CD8-positive, alpha-beta memory T cell (primary cell): ENCODE measurements around the gene DIDO1. TPM values are rescaled to one million over a fixed set of nuclear protein-coding genes. Genes with fewer than 3 reads are reported as not detected.
A peak's percentile ranks its signal among the peaks of the same experiment; 100 is the strongest.

Experiments used
- CTCF ChIA-PET: fragments of 350-600 bp; sonication (Branson Sonifier 250); formaldehyde crosslinking; loops from one replicate; lab custom pipeline; 2021; ENCODE audit warnings: antibody characterized with exemption; lab: Charles Lee
- POLR2A ChIA-PET: fragments of 350-600 bp; sonication (Branson Sonifier 250); formaldehyde crosslinking; loops from one replicate; lab custom pipeline; 2021; ENCODE audit warnings: antibody characterized with exemption; lab: Charles Lee
- DNase-seq, 5 donors: peaks; one replicate each; pipeline versions ENCODE4 v3.0.0 to v3.0.0-alpha.2; 2020 to 2022; ENCODE audit warnings: mixed read lengths in 1 of 5
- H3K27ac ChIP-seq: one replicate; pipeline ENCODE4 v1.7.0; 2013; ENCODE audit warnings: low read depth, mild to moderate bottlenecking, low read length, moderate library complexity
- H3K27me3 ChIP-seq: 2 replicates; pipeline ENCODE4 v1.7.0; 2013; ENCODE audit warnings: low read length, mild to moderate bottlenecking; ENCODE audit not compliant: insufficient read depth, poor library complexity, severe bottlenecking
- H3K36me3 ChIP-seq: 2 replicates; pipeline ENCODE4 v1.7.0; 2013; ENCODE audit warnings: mild to moderate bottlenecking, low read length, moderate library complexity; ENCODE audit not compliant: insufficient read depth
- H3K4me1 ChIP-seq: 2 replicates; pipeline ENCODE4 v1.7.0; 2013; ENCODE audit warnings: mild to moderate bottlenecking, low read length, moderate library complexity; ENCODE audit not compliant: insufficient read depth
- H3K4me3 ChIP-seq: 2 replicates; pipeline ENCODE4 v1.7.0; 2013; ENCODE audit warnings: mild to moderate bottlenecking, low read length
- H3K9me3 ChIP-seq: 2 replicates; pipeline ENCODE4 v1.7.0; 2013; ENCODE audit warnings: mild to moderate bottlenecking, low read length
- H3K27ac Mint-ChIP-seq, 8 donors: one replicate each; pipeline ENCODE4 v1.8.0; 2020 to 2021; ENCODE audit warnings: mixed read lengths in 8 of 8, mild to moderate bottlenecking in 6 of 8, inconsistent platforms in 3 of 8, moderate library complexity in 3 of 8
- H3K27me3 Mint-ChIP-seq, 2 donors: one replicate each; pipeline ENCODE4 v1.8.0; 2020 to 2021; ENCODE audit warnings: mixed read lengths in 2 of 2, mild to moderate bottlenecking in 1 of 2, moderate library complexity in 1 of 2
- H3K36me3 Mint-ChIP-seq, 3 donors: one replicate each; pipeline ENCODE4 v1.8.0; 2020 to 2021; ENCODE audit warnings: mixed read lengths in 3 of 3, inconsistent platforms in 1 of 3, mild to moderate bottlenecking in 1 of 3
- H3K4me1 Mint-ChIP-seq, 3 donors: one replicate each; pipeline ENCODE4 v1.8.0; 2020 to 2021; ENCODE audit warnings: mixed read lengths in 3 of 3, inconsistent platforms in 1 of 3, mild to moderate bottlenecking in 1 of 3
- H3K4me3 Mint-ChIP-seq, 7 donors: one replicate each; pipeline ENCODE4 v1.8.0; 2020 to 2021; ENCODE audit warnings: mixed read lengths in 7 of 7, mild to moderate bottlenecking in 6 of 7, moderate library complexity in 4 of 7, inconsistent platforms in 2 of 7
- H3K9me3 Mint-ChIP-seq, 5 donors: one replicate each; pipeline ENCODE4 v1.8.0; 2020 to 2022; ENCODE audit warnings: mixed read lengths in 5 of 5, mild to moderate bottlenecking in 3 of 5, moderate library complexity in 2 of 5, inconsistent platforms in 1 of 5
- polyA plus RNA-seq: library from polyadenylated mRNA; unstranded; fragments of 300-500 nt; fragmentation: Illumina TruSeq; gene quantifications from one replicate; pipeline ENCODE4 v1.2.3, GENCODE V29; 2021
- total RNA-seq, 2 experiments: library from RNA; stranded (reverse); gene quantifications; one replicate each; pipeline ENCODE4 v1.2.3, GENCODE V29; 2021

DIDO1 gene
- total and polyA plus RNA-seq, 3 experiments from 2014 or later, result 39.0 to 57.3 (median 55.3) TPM

DNA sequence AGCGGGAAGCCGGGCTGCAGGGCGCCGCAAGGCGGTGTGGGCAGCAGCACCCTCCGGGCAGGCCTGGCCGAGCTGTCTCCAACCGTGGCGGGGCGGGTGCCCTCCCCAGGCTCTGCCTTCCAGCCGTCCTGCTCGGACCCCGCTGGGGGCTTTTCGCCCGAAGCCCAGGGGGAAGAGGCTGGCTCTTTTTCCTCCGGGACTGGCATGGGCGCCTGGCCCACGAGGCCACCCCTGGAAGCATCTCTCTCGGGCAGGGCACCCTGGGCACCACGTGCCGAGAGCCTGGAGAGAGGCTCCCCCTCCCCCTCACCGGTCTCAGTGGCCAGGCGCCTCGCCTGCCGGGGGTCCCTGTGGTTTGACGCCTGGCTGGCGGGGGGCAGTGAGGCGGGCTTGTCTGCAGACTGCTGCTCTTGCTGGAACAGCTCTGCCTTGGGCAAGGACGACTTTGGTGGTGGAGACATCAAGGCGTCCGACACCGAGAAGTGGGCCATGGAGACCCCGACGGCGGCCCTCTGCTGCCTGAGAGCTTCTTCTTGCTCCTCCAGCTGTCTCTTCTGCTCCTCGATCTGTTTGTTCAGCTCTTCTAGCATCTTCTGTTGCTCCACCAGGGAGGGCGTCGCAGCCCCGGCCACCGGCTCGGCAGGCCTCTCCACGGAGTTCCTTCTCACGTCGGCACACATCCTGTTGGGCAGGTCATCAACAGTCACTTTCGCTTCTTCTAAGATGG lies 45.2 kb downstream of the DIDO1 start:
- peaks cover under 1% of the 10 kb centered on the region for H3K36me3 ChIP-seq
- H3K4me3 ChIP-seq, result no peak overlapping the region
- no peak for DNase-seq
- peaks cover 0 to 6% (median under 1%) of the 10 kb centered on the region in 3 donors for H3K4me1 Mint-ChIP-seq
- H3K4me3 Mint-ChIP-seq, result no peak overlapping the region
- no peak overlapping the region for H3K27ac ChIP-seq
- POLR2A ChIA-PET, result no interaction called here
- H3K27ac Mint-ChIP-seq, result no peak overlapping the region
- H3K27me3 ChIP-seq, result no peaks in the 10 kb centered on the region
- H3K27me3 Mint-ChIP-seq, result peaks cover 0 to 2% of the 10 kb centered on the region in 2 donors
- no peaks in the 10 kb centered on the region for H3K4me1 ChIP-seq
- H3K9me3 Mint-ChIP-seq, result no peaks in the 10 kb centered on the region
- CTCF ChIA-PET, result no interaction called here
- peaks cover 0 to 24% (median 3%) of the 10 kb centered on the region in 3 donors for H3K36me3 Mint-ChIP-seq
- H3K9me3 ChIP-seq, result no peaks in the 10 kb centered on the region

DNA sequence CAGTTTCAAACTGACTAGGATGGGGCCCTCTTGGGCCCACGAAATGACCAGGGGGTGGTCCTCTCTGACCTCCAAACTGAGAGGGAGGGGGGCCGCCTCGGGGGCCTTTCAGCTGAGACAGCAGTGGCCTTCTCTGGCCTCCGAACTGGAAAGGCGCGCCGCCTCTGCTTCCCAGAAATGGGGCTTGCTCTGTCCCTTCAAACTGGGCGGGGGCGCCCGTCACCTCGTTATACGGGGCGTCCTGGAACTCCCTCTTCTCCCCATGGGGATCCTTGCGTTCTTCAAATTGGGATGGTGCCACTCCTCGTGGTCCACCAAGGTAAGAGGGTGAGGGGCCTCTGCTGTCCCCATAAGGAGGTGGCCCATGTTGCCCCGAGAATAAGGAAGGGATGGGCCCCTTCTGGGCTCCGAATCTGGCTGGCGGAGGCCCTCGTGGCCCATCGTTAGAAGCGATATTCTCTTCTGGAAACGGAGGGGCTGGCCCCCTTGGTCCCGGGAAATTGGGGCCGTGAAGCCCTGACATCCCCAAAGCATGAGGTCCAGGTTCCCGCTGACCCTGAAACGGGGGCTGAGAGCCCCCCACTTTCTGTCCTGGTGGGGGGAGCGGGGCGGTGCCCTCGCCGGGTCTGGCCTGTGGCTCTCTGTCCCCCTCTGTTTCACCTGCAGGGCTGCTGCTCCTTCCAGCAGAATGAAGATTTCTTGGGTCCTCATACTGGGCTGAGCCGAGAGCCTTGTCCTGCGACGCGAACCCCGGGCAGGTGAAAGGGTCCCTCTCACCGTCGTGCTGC lies 46.0 kb downstream of the DIDO1 start:
- H3K36me3 Mint-ChIP-seq, result peaks cover 0 to 22% (median 3%) of the 10 kb centered on the region in 3 donors
- H3K27me3 Mint-ChIP-seq, result peaks cover 0 to 2% of the 10 kb centered on the region in 2 donors
- H3K9me3 ChIP-seq, result no peaks in the 10 kb centered on the region
- H3K9me3 Mint-ChIP-seq, result no peaks in the 10 kb centered on the region
- CTCF ChIA-PET, result no interaction called here
- DNase-seq, result no peak
- H3K36me3 ChIP-seq, result no peaks in the 10 kb centered on the region
- H3K4me1 ChIP-seq, result no peaks in the 10 kb centered on the region
- POLR2A ChIA-PET, result no interaction called here
- H3K4me3 Mint-ChIP-seq, result no peak overlapping the region
- H3K27ac ChIP-seq, result no peak overlapping the region
- peaks cover 0 to 10% (median 6%) of the 10 kb centered on the region in 3 donors for H3K4me1 Mint-ChIP-seq
- no peak overlapping the region for H3K27ac Mint-ChIP-seq
- no peak overlapping the region for H3K4me3 ChIP-seq
- no peaks in the 10 kb centered on the region for H3K27me3 ChIP-seq

DNA sequence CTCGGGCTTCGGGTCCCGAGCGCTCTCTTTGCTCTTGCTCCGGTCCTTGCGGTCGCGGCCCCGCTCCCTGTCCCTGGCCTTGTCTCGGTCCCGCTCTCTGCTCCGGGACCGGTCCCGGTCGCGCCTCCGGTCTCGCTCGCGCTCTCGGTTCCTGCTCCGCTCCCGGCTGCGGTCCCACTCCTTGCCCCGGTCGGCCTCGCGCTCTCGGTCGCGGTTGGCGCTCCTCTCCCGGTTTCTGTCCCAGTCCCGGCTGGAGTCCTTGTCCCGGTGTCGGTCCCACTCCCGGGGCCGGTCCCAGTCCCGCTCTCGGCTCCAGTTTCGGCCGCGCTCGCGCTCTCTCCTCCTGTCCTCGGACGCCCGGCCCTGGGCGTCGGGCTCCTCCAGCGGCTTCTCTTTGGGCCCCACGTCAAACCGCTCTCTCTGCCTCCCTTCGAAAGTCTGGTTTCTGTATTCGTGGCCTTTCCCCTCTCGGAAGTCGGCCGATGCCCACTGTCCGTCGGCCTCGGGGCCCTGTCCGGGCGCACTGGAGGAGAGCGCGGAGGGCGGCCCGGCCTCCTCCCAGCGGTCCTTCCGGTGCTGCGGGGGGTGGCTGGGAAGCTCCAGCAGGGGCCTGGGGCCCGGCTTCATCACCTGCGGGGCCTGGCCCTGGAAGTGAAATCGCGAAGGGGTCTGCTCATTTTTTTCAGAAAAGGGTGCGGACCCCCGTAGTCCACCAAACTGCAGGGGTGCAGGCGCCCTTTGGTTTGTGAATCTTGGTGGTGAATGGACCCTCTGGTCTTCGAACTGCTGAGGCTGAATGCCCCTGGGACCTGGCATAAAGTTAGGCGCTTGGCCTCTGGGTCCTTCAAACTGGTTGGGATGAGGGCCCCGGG lies 46.8 kb downstream of the DIDO1 start:
- no peaks in the 10 kb centered on the region for H3K27me3 ChIP-seq
- no peaks in the 10 kb centered on the region for H3K9me3 ChIP-seq
- CTCF ChIA-PET, result no interaction called here
- no peaks in the 10 kb centered on the region for H3K4me1 ChIP-seq
- no peak overlapping the region for H3K4me3 ChIP-seq
- no peaks in the 10 kb centered on the region for H3K9me3 Mint-ChIP-seq
- peaks cover 0 to 2% of the 10 kb centered on the region in 2 donors for H3K27me3 Mint-ChIP-seq
- H3K27ac ChIP-seq, result no peak overlapping the region
- no peaks in the 10 kb centered on the region for H3K36me3 ChIP-seq
- H3K27ac Mint-ChIP-seq, result no peak overlapping the region
- H3K4me1 Mint-ChIP-seq, result peaks cover 4 to 12% (median 10%) of the 10 kb centered on the region in 3 donors
- H3K36me3 Mint-ChIP-seq, result peaks cover 0 to 22% (median 3%) of the 10 kb centered on the region in 3 donors
- no peak for DNase-seq
- H3K4me3 Mint-ChIP-seq, result no peak overlapping the region
- POLR2A ChIA-PET, result no interaction called here

DNA sequence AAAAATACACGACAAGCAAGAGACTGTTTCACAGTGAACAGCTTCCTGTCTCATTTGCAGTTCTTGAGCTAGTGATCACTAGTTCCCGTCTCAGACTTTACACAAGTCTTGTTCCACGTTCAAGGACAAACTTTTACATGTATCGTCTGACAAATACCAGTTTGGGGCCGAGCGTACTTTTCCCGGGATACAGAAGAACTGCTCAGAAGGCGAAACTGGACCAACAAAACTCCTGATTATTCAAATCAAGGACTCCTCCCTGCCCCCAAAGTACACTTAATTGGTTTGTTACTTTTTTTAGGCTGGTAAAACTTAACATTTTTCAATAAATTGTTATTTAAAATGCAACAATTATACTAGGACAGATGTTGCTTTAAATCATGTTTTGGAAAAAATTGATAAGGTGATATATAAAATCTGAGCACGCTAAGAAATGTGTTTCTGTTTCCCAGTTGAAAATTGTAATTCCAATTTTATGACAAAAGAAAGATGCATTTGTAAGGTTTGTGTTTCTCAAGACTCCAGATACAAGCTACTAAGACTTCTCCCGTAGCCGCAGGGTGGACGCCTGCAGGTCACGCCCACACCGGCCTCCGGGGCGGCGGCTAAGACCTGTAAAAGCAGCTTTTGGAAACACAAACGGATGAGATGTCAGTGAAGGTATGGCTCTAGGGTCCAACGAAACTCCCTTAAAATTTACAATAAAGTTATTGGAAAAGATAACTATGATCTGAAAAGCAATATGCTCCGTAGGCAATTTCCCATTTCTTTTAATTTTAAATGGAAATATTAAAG lies 47.9 kb downstream of the DIDO1 start:
- Mint-ChIP-seq H3K9me3 (no peaks in the 10 kb centered on the region), H3K4me3 (no peak overlapping the region), H3K36me3 (peaks cover 0 to 22% (median 3%) of the 10 kb centered on the region in 3 donors), H3K4me1 (peaks cover 14 to 20% (median 18%) of the 10 kb centered on the region in 3 donors), H3K27ac (peak overlapping the region in 1 of 8 donors; percentile 71), H3K27me3 (peaks cover 0 to 2% of the 10 kb centered on the region in 2 donors)
- H3K9me3 ChIP-seq, result no peaks in the 10 kb centered on the region
- peaks cover 2% of the 10 kb centered on the region for H3K4me1 ChIP-seq
- H3K27me3 ChIP-seq, result no peaks in the 10 kb centered on the region
- ChIA-PET POLR2A (no interaction called here), CTCF (no interaction called here)
- no peaks in the 10 kb centered on the region for H3K36me3 ChIP-seq
- H3K4me3 ChIP-seq, result no peak overlapping the region
- DNase-seq, result no peak
- no peak overlapping the region for H3K27ac ChIP-seq

DNA sequence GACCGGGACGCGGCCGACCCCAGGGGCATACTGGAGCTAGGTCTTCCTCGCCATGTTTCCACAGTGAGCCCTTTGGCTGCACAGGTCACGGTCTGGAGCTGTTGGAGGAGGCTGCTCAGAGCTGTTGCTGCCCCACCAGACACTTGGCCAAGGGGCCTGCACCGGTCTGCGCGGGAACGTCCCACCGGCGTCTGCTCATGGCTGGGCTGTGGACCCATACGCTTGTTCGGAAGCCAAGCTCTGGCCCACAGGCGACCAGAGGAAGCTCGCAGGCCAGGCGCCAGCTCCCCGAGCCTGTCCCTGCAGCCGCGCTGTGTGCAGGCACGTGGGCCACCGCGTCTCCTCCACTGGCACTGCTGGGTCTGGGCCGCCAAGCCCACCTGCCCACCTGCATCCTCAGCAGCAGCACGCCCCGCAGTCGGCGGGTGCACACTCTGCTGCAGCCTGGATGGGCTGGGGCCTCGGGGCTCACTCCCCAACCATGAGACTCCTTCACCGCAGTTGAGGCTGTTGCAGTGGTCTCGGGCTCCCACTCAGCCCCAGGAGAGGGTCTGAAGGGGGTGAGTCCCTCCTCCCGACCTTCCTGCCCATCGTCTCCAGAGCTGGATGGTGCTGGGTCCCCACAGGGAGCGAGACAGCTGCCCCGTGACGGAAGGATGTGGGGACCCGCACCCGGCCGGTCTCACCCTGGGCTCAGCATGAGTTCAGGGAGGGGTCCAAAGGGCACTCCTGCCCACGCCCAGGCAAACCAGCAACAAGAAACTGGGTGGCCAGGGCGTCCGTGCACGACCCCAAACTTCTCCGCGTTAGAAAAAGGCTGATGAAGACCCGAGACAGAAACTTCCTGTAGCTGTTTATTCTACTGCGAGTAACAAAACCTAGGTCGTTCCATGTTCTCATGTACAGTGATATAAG lies 49.1 kb downstream of the DIDO1 start:
- Mint-ChIP-seq H3K27ac (peak overlapping the region in 1 of 8 donors; percentile 19), H3K36me3 (peaks cover 0 to 19% (median 3%) of the 10 kb centered on the region in 3 donors), H3K4me3 (peak overlapping the region in 1 of 7 donors; percentile 32), H3K4me1 (peaks cover 17 to 22% (median 18%) of the 10 kb centered on the region in 3 donors), H3K27me3 (peaks cover 2 to 3% of the 10 kb centered on the region in 2 donors), H3K9me3 (no peaks in the 10 kb centered on the region)
- ChIA-PET POLR2A (no interaction called here), CTCF (interaction anchor here (0.8 kb wide), 1 partner anchor 14 kb away, joined by 4 read pairs; no protein-coding TSS in a partner anchor)
- Histone ChIP-seq H3K4me1 (peaks cover 5% of the 10 kb centered on the region), H3K36me3 (no peaks in the 10 kb centered on the region), H3K9me3 (no peaks in the 10 kb centered on the region), H3K27me3 (no peaks in the 10 kb centered on the region), H3K4me3 (no peak overlapping the region), H3K27ac (no peak overlapping the region)
- no peak for DNase-seq

DNA sequence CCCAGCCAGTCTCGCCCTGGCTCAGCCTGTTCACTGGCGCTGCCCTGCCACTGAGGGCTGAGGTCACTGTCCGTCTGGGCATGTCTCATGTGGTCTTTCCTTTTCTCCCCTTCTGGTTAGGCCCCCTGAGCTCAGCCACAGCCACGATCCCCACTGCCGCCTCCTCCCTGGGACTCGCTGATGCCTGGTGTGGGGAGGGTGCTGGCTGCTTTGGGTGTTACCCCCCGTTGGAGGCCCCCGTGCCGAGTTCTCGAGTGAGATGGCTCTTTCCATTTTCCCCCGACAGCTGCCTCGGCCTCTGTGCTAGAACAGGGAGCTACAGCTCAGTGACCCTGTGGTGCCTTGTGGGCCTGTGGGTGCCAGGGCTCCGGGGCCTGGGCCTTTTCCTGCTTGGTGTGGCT lies 49.8 kb downstream of the DIDO1 start:
- ChIA-PET POLR2A (no interaction called here), CTCF (interaction anchor here (0.8 kb wide), 1 partner anchor 14 kb away, joined by 4 read pairs; no protein-coding TSS in a partner anchor)
- DNase-seq, result no peak
- H3K4me1 ChIP-seq, result peaks cover 5% of the 10 kb centered on the region
- no peak overlapping the region for H3K27ac ChIP-seq
- no peaks in the 10 kb centered on the region for H3K36me3 ChIP-seq
- no peaks in the 10 kb centered on the region for H3K9me3 ChIP-seq
- H3K4me1 Mint-ChIP-seq, result peaks cover 15 to 22% (median 17%) of the 10 kb centered on the region in 3 donors
- no peaks in the 10 kb centered on the region for H3K27me3 ChIP-seq
- no peaks in the 10 kb centered on the region for H3K9me3 Mint-ChIP-seq
- H3K27me3 Mint-ChIP-seq, result peaks cover 2 to 4% of the 10 kb centered on the region in 2 donors
- no peak overlapping the region for H3K4me3 ChIP-seq
- H3K36me3 Mint-ChIP-seq, result peaks cover 0 to 13% (median 2%) of the 10 kb centered on the region in 3 donors
- peak overlapping the region in 1 of 8 donors; percentile 42 for H3K27ac Mint-ChIP-seq
- no peak overlapping the region for H3K4me3 Mint-ChIP-seq
